GM18517 (cell line): Measurements from ENCODE around the gene TSEN2.
"Not testable (repeated sequence)": the region's sequence is repeated elsewhere in the genome, so short reads cannot be mapped to it uniquely, and the experiment has no call there.

Source experiments
- ATAC-seq: cut with Tn5 transposase; IDR thresholded peaks from one replicate; pipeline ENCODE4 v1.9.1; 2021; ENCODE audit warnings: mild to moderate bottlenecking, moderate library complexity; ENCODE audit not compliant: unreplicated experiment

TSEN2 gene

DNA sequence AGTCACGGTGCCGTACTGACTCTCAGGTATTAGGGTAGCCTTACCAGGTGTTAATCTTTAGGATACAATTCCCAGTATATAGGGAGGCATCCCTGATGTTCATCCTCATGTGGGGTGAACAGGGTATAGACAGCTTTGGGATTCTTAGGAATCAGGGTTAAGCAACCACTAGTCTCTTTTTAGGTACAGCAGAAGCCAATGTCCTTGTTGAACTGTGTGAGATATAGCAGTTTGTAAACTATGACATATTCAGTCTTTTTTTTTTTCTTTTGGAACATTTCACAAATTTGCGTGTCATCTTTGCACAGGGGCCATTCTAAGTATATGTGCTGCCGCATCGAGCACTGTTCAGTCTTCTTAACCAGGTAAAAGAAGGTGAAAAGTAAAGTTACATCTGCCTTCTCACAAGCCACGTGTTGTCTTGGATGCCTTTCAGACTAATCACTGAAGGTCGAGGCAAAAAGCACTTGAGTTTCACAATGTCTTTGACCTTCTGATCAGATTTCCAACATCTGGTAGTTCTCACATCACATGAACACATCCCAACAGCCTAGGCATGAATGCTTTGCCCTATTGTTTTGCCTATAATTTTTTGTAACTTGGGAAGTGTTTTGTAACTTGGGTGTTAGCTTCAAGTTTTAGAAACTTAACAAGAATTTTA is 17.2 kb downstream of the TSEN2 start:
- ATAC-seq = no peak

DNA sequence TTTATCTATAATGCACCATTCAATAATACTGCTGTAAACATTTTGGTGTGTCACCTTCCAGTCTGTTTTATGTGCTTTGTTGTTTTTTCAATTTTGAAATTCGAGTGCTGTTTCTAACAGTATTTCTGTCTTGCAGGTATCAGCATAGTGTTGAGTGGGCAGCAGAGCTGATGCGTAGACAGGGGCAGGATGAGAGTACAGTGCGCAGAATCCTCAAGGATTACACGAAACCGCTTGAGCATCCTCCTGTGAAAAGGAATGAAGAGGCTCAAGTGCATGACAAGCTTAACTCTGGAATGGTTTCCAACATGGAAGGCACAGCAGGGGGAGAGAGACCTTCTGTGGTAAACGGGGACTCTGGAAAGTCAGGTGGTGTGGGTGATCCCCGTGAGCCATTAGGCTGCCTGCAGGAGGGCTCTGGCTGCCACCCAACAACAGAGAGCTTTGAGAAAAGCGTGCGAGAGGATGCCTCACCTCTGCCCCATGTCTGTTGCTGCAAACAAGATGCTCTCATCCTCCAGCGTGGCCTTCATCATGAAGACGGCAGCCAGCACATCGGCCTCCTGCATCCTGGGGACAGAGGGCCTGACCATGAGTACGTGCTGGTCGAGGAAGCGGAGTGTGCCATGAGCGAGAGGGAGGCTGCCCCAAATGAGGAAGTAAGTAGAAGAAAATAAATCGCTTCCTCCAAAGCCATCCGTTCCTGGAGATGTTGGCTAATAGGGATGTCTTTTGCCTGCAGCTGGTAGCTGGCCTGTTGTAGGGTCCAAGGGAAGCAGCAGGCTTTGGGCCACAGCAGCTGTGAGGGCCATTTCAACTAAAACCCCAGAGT is 19.1 kb downstream of the TSEN2 start:
- ATAC-seq = no peak

DNA sequence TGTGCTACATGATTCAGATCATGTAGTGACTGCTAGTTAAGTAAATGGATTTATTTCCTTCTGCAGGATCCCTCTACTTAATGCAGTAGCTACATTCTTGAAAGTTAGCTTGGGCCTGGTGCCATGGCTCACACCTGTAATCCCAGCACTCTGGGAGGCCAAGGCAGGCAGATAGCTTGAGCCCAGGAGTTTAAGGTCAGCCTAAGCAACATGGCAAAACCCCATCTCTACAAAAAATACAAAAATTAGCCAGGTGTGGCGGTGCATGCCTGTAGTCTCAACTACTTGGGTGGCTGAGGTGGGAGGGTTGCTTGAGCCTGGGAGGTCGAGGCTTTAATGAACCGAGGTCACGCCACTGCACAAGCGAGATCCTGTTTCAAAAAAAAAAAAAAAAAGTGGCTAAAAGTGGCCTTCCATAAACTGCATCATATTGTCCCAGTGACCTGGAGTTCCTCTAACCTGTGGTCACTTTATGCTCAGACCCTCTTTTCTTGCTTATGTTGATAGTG is 22.0 kb downstream of the TSEN2 start:
- no peak for ATAC-seq

DNA sequence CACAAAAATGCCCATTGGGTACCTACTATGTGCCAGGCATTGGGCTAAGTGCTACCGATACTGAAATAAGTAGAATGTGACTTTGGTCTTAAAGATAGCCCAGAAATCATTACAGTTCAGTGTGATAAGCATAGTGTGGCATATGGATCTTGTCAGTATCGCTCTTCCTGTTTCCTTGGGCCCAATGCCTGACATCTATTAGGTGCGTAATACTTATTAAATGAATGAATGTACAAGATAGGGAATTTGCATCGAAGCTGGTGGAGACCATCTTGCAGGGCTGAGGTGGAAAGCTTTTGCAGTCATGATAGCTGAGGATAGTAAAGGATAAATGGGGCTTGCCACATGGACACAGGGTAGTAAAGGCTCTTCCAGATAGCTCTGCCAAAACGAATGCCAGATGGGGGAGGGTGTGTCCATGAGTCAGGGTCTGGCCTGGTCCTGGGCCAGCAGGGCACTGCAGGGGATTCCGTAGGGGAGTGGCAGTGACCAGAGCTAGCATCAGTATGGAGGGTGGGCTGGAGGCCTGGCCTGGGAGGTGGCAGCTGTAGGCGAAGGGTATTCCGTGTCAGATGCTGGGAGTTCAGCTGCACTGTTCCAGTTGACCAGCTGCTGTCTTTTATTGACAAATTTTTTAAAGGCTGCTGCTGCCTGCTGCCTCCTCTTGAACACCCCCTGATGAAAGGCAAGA is 23.5 kb downstream of the TSEN2 start:
- ATAC-seq = no peak

GRCh38 chr3:12508291-12508700 is 24.0 kb downstream of the TSEN2 start:
- no peak for ATAC-seq

GRCh38 chr3:12509466-12509865 is 25.2 kb downstream of the TSEN2 start:
- no peak for ATAC-seq

- ATAC-seq = no peak
These were observed 28.3 kb downstream of the TSEN2 start for GRCh38 chr3:12512534-12513118.

DNA sequence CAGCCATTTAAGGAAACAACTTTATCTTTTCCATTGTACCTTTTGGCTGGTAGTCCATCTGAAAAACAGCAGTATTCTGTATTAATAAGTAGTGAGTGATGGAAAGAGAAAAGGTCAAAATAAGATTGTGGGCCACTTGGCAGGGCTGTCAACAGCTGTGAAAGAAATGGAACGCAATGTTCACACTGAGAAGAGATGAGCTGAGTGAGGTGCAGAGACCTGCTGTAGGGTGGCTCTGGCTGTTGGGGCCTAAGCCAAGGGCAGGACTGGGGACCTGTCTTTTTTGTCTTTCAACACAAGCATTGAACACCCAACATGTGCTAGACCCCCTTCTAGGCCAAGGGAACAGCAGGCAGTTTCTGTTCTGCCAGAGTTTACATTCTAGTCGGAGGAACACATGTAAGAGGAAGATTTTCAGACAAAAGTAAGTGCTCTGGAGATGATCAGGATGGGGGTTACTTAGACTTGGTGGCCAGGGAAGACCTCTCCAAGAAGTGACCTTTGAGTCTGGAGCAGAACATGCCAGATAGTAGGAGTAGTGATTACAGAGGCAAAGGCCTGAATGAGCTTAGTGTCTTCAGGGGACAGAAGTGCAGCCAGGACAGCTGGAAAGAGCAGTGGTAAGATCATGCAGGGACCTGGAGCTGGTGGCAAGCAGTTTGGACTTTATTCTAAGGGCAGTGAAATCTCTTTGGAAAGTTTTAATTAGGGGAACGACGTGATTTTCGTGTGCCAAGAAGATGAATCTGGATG is 29.6 kb downstream of the TSEN2 start:
- no peak for ATAC-seq

DNA sequence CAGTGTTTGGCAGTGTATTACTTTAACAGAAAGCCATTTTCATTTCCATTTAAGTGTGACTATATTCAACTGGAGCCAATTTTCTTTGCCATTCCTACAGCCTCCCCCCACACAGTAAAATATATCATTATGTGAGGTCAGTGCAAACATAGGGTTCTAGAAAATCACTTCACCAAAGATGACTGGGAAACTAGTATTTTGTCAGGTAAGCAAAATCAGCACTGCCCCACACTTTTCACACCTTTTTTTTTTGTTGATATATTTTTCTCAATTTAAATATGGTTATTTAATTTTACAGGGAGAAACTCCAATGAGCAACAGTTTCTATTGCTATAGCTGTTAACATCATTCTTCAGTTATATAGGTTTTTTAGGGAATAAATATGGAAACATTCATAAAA is 31.4 kb downstream of the TSEN2 start:
- ATAC-seq = no peak

- ATAC-seq = no peak
These were observed 32.6 kb downstream of the TSEN2 start for GRCh38 chr3:12516873-12517272.

DNA sequence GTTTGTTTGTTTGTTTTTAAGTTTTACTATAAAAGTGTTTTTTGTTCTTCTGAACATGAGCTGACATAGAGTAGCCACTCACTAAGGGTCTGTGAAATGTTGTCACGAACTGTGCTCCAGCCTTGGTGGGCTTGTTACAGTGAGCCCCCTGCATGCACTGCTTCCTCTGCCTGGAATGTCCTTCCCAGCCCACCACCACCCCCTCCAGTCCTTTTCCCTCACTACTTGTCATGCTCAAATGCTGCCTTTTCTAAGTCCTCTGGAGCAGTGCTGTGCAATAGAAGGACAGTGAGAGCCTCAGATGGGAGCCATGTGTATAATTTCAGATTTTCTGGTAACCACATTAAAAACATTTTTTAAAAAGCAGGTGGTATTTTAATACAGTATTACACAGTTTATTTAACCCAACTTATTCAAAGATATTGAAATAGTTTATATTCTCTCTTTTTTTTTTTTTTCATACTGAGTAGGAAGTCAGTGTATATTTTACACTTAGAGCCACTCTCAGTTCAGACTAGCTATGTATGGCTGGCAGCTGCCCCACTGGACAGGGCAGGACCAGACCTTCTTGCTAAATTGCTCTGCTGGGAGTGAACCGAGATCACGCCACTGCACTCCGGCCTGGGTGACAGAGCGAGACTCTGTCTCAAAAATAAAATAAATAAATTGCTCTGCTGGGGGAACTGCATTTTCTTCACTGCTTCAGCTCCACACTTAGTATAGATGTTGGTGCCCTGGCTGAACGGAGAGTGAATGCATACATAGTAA is 34.2 kb downstream of the TSEN2 start:
- ATAC-seq = no peak

- ATAC-seq = no peak
These were observed 36.7 kb downstream of the TSEN2 start for GRCh38 chr3:12521010-12521409.

GRCh38 chr3:12522721-12523120 is 38.4 kb downstream of the TSEN2 start:
- ATAC-seq = no peak

DNA sequence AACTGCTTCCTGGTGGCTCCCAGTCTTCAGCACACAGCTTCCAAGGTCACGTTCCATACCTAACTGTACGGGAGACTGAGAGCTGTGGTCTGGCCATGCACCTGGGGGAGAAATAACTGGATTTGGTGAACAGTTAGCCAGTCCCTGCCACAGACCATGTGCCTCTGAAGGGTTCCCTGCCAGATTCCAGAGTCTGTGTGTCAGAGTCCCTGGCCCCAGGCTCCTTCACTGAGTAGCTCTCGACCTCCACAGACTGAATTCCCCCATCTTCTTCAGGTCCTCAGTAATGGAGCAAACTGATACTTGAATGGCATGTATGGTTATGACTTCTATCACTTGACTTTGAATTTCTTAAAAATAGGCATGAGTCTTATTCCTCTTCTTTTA is 43.5 kb downstream of the TSEN2 start:
- ATAC-seq = no peak

GRCh38 chr3:12532182-12532581 is 47.9 kb downstream of the TSEN2 start:
- no peak for ATAC-seq

DNA sequence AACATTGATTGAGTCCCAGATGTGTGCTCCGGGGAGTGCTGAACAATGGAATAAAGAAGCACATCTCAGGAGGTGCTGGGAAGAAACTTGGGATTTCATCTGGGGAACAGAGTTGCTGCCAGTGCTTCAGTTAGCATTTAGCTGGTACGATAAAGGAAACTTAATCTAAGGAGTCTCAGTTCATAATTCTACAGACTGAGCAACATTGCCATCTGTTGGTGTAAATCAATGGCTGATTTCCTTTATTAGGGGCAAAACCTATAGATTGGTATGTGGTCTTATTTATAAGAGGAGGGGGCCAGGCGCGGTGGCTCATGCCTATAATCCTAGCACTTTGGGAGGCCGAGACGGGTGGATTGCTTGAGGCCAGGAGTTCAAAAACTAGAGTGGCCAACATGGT is 52.1 kb downstream of the TSEN2 start:
- no peak for ATAC-seq

- no peak for ATAC-seq
These were observed 57.3 kb downstream of the TSEN2 start for GRCh38 chr3:12541625-12542024.

GRCh38 chr3:12543497-12543896 is 59.2 kb downstream of the TSEN2 start:
- not testable (repeated sequence) for ATAC-seq

GRCh38 chr3:12544652-12545472 is 60.6 kb downstream of the TSEN2 start:
- no peak for ATAC-seq
